ENCODE results near the gene NPHP1.
"Not testable (repeated sequence)": the region's sequence is repeated elsewhere in the genome, so short reads cannot be mapped to it uniquely, and the experiment has no call there.

DNA sequence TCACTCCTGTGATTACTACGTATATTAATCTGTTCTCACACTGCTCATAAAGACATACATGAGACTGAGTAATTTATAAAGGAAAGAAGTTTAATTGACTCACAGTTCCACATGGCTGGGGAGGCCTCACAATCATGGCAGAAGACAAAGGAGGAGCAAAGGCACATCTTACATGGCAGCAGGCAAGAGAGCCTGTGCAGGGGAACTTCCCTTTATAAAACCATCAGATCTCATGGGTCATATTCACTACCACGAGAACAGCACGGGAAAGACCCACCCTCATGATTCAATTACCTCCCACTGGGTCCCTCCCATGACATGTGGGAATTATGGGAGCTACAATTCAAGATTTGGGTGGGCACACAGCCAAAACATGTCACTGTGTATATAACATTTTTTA lies 8.7 kb upstream of the NPHP1 start:
- not testable (repeated sequence) for TF ChIP-seq EP300 (IDR thresholded peaks at IDR 0.05; ENCODE audit: low read depth); POLR2A (IDR thresholded peaks at IDR 0.05)
- TF ChIP-seq, protein P1, sequence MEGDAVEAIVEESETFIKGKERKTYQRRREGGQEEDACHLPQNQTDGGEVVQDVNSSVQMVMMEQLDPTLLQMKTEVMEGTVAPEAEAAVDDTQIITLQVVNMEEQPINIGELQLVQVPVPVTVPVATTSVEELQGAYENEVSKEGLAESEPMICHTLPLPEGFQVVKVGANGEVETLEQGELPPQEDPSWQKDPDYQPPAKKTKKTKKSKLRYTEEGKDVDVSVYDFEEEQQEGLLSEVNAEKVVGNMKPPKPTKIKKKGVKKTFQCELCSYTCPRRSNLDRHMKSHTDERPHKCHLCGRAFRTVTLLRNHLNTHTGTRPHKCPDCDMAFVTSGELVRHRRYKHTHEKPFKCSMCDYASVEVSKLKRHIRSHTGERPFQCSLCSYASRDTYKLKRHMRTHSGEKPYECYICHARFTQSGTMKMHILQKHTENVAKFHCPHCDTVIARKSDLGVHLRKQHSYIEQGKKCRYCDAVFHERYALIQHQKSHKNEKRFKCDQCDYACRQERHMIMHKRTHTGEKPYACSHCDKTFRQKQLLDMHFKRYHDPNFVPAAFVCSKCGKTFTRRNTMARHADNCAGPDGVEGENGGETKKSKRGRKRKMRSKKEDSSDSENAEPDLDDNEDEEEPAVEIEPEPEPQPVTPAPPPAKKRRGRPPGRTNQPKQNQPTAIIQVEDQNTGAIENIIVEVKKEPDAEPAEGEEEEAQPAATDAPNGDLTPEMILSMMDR (IDR thresholded peaks at IDR 0.05): not testable (repeated sequence)

Data from transverse colon (tissue), 3 donors.